HG02759 (cell line): Measurements from ENCODE around the gene LMAN1L.

ENCODE experiments used
- ATAC-seq: cut with Tn5 transposase; IDR thresholded peaks from one replicate; pipeline ENCODE4 v1.9.1; 2021; ENCODE audit warnings: mild to moderate bottlenecking, moderate library complexity; ENCODE audit not compliant: unreplicated experiment

The LMAN1L gene

GRCh38 chr15:74793135-74794028 lies 19.3 kb upstream of the LMAN1L start:
- ATAC-seq, result no peak

GRCh38 chr15:74794248-74794969 lies 18.2 kb upstream of the LMAN1L start:
- no peak for ATAC-seq

DNA sequence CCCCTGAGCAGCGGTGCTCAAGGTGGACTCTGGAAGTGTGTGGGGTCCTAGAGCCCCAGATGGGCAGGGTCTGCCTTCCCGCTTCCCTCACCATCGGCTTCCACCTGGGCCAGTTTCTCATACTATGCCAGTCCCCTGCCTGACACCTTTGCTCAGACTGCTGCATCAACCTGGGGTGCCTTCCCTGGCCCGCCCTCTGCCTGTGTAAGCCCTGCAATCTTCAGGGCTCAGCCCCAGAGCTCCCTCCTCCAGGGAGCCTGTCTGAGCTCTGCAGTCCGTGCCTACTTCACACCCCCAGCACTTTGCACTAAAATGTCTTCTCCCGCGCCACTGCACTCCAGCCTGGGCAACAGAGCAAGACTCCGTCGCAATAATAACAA lies 17.7 kb upstream of the LMAN1L start:
- ATAC-seq, result no peak

- ATAC-seq, result no peak
Observed at GRCh38 chr15:74795966-74796625, 16.5 kb upstream of the LMAN1L start.

GRCh38 chr15:74798388-74799254 lies 14.0 kb upstream of the LMAN1L start:
- ATAC-seq, result no peak

GRCh38 chr15:74799255-74799855 lies 13.3 kb upstream of the LMAN1L start:
- no peak for ATAC-seq

GRCh38 chr15:74799856-74800558 lies 12.6 kb upstream of the LMAN1L start:
- peak; percentile 73 for ATAC-seq

DNA sequence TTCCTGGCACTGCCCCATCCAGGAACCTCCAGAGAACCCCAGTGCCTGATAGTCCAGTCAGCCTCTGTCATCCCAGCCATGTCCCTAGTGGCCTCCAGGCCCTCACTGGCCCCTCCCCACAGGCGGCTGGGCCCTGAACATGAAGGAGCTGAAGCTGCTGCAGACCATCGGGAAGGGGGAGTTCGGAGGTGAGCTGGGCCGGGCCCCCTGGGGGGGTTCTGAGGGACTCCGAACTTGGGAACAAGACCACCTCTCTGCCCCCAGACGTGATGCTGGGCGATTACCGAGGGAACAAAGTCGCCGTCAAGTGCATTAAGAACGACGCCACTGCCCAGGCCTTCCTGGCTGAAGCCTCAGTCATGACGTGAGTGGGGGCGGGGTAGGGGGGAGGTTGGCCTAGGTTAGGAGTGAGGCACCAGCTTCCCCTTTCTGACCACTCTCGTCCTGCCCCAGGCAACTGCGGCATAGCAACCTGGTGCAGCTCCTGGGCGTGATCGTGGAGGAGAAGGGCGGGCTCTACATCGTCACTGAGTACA lies 12.0 kb upstream of the LMAN1L start:
- ATAC-seq, result no peak

DNA sequence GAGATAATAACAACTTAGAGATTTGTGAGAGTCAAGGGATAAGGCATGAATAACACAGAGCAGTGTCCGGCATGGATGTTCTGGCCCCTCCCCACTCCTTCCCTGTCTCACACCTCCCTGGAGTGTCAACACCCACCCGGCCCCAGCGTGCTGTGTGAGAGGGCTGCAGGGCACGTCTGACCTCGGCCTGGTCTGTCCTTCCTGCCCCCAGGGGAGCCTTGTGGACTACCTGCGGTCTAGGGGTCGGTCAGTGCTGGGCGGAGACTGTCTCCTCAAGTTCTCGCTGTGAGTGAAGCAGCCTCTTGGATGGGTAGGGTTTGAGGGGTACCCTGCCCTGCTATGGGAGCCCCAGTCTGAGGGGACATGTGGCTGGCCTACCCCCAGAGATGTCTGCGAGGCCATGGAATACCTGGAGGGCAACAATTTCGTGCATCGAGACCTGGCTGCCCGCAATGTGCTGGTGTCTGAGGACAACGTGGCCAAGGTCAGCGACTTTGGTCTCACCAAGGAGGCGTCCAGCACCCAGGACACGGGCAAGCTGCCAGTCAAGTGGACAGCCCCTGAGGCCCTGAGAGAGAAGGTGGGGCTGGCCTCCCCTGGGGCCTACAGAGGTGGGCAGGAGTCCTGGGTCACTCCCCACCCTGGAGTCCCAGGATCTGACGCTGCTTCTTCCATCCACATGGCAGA lies 11.2 kb upstream of the LMAN1L start:
- no peak for ATAC-seq

DNA sequence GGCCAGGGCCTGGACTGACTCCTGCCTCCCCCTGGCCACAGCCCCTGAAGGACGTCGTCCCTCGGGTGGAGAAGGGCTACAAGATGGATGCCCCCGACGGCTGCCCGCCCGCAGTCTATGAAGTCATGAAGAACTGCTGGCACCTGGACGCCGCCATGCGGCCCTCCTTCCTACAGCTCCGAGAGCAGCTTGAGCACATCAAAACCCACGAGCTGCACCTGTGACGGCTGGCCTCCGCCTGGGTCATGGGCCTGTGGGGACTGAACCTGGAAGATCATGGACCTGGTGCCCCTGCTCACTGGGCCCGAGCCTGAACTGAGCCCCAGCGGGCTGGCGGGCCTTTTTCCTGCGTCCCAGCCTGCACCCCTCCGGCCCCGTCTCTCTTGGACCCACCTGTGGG lies 10.3 kb upstream of the LMAN1L start:
- ATAC-seq, result no peak

GRCh38 chr15:74802862-74803447 lies 9.7 kb upstream of the LMAN1L start:
- no peak for ATAC-seq

DNA sequence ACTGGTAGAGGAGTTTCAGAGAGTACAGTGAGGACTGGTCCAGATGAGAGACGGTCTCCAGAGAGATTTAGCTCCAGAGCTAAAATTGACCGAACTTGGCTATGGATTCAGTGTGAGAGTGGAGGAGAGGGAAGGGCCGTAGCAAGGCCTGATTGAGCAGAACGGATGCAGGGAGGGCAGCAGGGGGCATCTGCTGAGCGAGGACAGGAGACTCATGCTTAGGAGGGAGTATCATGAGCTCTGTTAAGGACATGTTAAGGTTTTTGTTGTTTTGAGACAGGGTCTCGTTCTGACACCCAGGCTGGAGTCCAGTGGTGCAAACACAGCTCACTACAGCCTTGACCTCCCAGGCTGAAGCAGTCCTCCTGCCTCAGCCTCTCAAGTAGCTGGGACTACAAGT lies 7.7 kb upstream of the LMAN1L start:
- ATAC-seq, result no peak

GRCh38 chr15:74807282-74807681 lies 5.4 kb upstream of the LMAN1L start:
- no peak for ATAC-seq

- ATAC-seq, result no peak
Observed at GRCh38 chr15:74808078-74808839, 4.4 kb upstream of the LMAN1L start.

GRCh38 chr15:74808840-74809229 lies 3.8 kb upstream of the LMAN1L start:
- ATAC-seq, result no peak

GRCh38 chr15:74809242-74809641 lies 3.4 kb upstream of the LMAN1L start:
- ATAC-seq, result no peak

GRCh38 chr15:74809956-74810355 lies 2.7 kb upstream of the LMAN1L start:
- ATAC-seq, result no peak
